ENCODE results near the gene PALB2. TPM values are rescaled to one million over a fixed set of nuclear protein-coding genes. Genes with fewer than 3 reads are reported as not detected.

PALB2 gene
- polyA plus RNA-seq, 3 donors, result 2.3 to 3.3 (median 2.5) TPM

GRCh38 chr16:23577493-23577892 lies 63.6 kb downstream of the PALB2 start:
- peak overlapping the region in 1 of 2 donors; percentile 38 for H3K27ac ChIP-seq (ENCODE audit: low read depth in 1 of 2, low read length in 2 of 2)
- no peak overlapping the region for H3K4me3 ChIP-seq (replicated peaks in 1 of 3; ENCODE audit: low read depth in 2 of 3, low read length in 3 of 3)
- peaks cover 0 to 2% (median 0%) of the 10 kb centered on the region in 7 donors for H3K9me3 Mint-ChIP-seq
- H2AFZ ChIP-seq (ENCODE audit: insufficient read depth, low read depth, low read length, poor library complexity, severe bottlenecking), result no peak overlapping the region
- H3K27me3 Mint-ChIP-seq (ENCODE audit: low read depth in 3 of 3), result no peaks in the 10 kb centered on the region
- H3K27me3 ChIP-seq (ENCODE audit: control insufficient read depth in 2 of 2, insufficient read depth in 2 of 2, low read length in 2 of 2), result no peaks in the 10 kb centered on the region
- H3K4me1 Mint-ChIP-seq, result peaks cover 10% of the 10 kb centered on the region
- peak overlapping the region; percentile 9 for H3K9ac ChIP-seq (ENCODE audit: insufficient read depth, low read length, poor library complexity, severe bottlenecking)
- H3K79me2 ChIP-seq (ENCODE audit: insufficient read depth, low read length), result no peaks in the 10 kb centered on the region
- no peak for TF ChIP-seq CTCF (IDR thresholded peaks at IDR 0.05)
- intact Hi-C loops (cut with micrococcal nuclease), result no loop called here
- H4K20me1 ChIP-seq (ENCODE audit: insufficient read depth, low read length), result no peaks in the 10 kb centered on the region
- H3K36me3 Mint-ChIP-seq, result peaks cover 51 to 55% of the 10 kb centered on the region in 2 donors
- no CpG with 5 or more reads among the region's 2 CpGs for WGBS (ENCODE audit: insufficient coverage)
- H3K4me1 ChIP-seq (ENCODE audit: control insufficient read depth in 1 of 2, insufficient read depth in 2 of 2, low read length in 2 of 2), result peaks cover 9 to 13% of the 10 kb centered on the region in 2 donors
- no peaks in the 10 kb centered on the region for H3K9me3 ChIP-seq (replicated peaks in 1 of 2; ENCODE audit: control insufficient read depth in 1 of 2, insufficient read depth in 1 of 2, low read length in 2 of 2)
- no peak overlapping the region for H3K27ac Mint-ChIP-seq
- no peak overlapping the region for H3K4me3 Mint-ChIP-seq
- DNase-seq, result no peak
- H3K36me3 ChIP-seq (replicated peaks in 1 of 2; ENCODE audit: control insufficient read depth in 1 of 2, insufficient read depth in 2 of 2, low read length in 2 of 2), result peaks cover 35 to 68% of the 10 kb centered on the region in 2 donors
- H3K4me2 ChIP-seq (replicated peaks; ENCODE audit: extremely low read depth, low read length, poor library complexity, severe bottlenecking), result no peak overlapping the region

GRCh38 chr16:23575834-23576233 lies 65.3 kb downstream of the PALB2 start:
- Mint-ChIP-seq H3K27me3 (ENCODE audit: low read depth in 3 of 3) (no peaks in the 10 kb centered on the region), H3K27ac (no peak overlapping the region), H3K4me1 (peaks cover 24% of the 10 kb centered on the region), H3K36me3 (peaks cover 45 to 52% of the 10 kb centered on the region in 2 donors), H3K4me3 (no peak overlapping the region), H3K9me3 (peaks cover 0 to 2% (median 0%) of the 10 kb centered on the region in 7 donors)
- Histone ChIP-seq H2AFZ (ENCODE audit: insufficient read depth, low read depth, low read length, poor library complexity, severe bottlenecking) (no peak overlapping the region), H3K4me1 (ENCODE audit: control insufficient read depth in 1 of 2, insufficient read depth in 2 of 2, low read length in 2 of 2) (peaks cover 21 to 24% of the 10 kb centered on the region in 2 donors), H3K9me3 (replicated peaks in 1 of 2; ENCODE audit: control insufficient read depth in 1 of 2, insufficient read depth in 1 of 2, low read length in 2 of 2) (no peaks in the 10 kb centered on the region), H3K4me2 (replicated peaks; ENCODE audit: extremely low read depth, low read length, poor library complexity, severe bottlenecking) (no peak overlapping the region), H3K79me2 (ENCODE audit: insufficient read depth, low read length) (no peaks in the 10 kb centered on the region), H3K27me3 (ENCODE audit: control insufficient read depth in 2 of 2, insufficient read depth in 2 of 2, low read length in 2 of 2) (no peaks in the 10 kb centered on the region), H3K36me3 (replicated peaks in 1 of 2; ENCODE audit: control insufficient read depth in 1 of 2, insufficient read depth in 2 of 2, low read length in 2 of 2) (peaks cover 24 to 60% of the 10 kb centered on the region in 2 donors), H3K27ac (ENCODE audit: low read depth in 1 of 2, low read length in 2 of 2) (no peak overlapping the region), H3K4me3 (replicated peaks in 1 of 3; ENCODE audit: low read depth in 2 of 3, low read length in 3 of 3) (no peak overlapping the region), H4K20me1 (ENCODE audit: insufficient read depth, low read length) (no peaks in the 10 kb centered on the region), H3K9ac (ENCODE audit: insufficient read depth, low read length, poor library complexity, severe bottlenecking) (no peak overlapping the region)
- DNase-seq, result no peak
- no peak for TF ChIP-seq CTCF (IDR thresholded peaks at IDR 0.05)
- intact Hi-C loops (cut with micrococcal nuclease), result no loop called here
- WGBS (ENCODE audit: insufficient coverage), result no CpG with 5 or more reads among the region's 3 CpGs

All from CD14-positive monocyte (primary cell).